GM19240 (cell line): ENCODE data around the gene LRRK1.
"Not testable (repeated sequence)": the region's sequence is repeated elsewhere in the genome, so short reads cannot be mapped to it uniquely, and the experiment has no call there.

Experiments used
- DNase-seq: peaks from one replicate; pipeline ENCODE4 v3.0.0; 2011; ENCODE audit warnings: low spot score; ENCODE audit not compliant: insufficient read length

LRRK1 gene

DNA sequence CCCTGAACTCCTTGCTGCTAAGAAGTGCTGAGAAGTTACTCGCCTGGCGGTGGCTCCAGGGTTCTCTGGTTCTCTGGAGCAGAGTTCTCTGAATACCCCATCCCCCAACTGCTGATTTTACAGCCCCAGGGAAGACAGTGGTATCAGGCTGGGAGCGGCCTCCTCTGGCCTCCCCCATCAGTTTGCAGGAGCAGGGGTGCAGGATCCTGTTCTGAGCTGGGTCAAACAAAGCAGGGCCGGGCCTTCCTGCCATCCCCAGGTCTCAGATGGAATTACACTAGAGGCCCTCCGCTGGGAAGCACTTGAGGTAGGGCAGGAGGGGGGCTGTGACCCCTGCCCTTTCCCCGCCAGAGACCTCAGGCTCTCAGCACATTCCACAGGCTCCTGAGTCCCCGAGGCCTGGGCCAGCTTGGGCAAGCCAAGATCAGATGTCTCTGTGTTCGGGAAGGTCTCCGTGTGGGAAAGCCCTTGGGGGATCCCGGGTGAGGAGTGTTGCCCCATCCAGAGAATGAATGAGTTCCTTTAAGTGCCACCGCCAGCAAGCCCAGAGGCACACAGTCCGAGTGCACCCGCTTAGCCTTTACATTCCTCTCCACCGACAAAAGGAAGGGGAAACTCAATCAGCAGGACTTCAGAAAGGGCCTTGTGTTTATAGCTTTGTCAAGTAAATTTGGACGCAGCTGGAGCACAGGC lies 149.9 kb downstream of the LRRK1 start:
- DNase-seq, result no peak

DNA sequence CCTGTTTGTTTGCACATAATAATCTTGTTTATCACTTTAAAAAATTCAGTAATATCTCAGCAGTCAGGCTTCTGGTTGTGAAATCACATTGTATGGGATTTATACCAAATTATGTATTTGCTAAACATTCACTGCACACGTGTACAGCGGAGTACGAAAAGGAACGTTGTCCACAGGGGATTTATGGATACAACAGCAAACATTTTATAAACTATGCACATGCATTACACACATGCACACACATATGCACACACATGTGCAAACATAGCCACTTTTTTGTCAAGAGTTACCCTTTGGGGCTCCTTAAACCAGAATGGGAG lies 150.5 kb downstream of the LRRK1 start:
- no peak for DNase-seq

DNA sequence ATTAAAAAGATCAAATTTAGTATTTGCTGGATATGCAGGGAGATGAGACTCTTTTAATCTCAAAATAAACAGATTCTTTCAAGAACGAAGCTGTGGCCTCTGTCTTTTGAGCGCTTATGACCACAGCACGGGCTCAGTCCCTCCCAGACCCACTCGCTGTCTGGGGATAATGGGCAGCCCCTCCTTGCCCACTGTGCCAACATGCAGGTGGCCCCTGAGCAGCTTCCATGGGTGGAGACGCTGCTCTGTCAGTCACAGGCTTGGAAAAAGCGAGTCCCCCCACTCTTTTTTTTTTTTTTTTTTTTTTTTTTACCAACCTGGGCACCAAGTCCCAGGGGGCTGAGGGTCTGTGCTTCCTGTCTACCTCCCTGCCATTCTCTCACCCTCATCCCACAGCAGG lies 150.9 kb downstream of the LRRK1 start:
- DNase-seq, result no peak

DNA sequence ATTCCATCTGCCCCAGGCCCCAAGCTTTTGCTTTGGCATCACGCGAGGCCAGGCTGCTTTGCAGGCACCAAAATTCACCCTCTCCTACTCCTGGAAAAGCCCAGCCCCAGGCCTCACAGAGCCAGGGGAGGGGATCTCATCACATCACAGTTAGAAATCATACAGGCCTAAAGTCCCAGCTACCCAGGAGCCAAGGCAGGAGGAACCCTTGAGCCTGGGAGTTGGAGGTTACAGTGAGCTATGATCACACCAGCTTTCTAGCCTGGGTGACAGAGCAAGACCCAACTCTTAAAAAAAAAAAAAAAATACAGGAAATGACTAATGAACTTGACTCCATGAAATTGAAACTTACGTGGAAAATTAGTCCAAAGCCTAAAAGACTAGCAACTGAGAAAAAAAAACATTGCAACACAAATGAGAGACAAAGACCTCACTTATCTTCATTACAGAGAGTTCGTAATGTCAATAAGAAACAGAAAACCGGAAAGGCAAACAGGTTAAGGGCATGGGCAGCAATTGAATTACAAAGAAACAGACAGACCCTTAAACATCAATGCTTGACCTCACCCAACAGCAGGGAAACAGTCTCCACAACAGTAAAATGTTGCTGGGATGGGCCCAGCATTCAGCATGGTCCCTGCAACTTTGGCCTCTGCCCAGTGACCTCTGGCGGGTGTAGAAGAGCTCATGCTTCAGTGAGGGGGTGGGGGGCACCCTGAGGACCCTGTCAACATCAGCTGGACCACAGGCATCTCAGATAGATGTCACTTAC lies 151.5 kb downstream of the LRRK1 start:
- no peak for DNase-seq

DNA sequence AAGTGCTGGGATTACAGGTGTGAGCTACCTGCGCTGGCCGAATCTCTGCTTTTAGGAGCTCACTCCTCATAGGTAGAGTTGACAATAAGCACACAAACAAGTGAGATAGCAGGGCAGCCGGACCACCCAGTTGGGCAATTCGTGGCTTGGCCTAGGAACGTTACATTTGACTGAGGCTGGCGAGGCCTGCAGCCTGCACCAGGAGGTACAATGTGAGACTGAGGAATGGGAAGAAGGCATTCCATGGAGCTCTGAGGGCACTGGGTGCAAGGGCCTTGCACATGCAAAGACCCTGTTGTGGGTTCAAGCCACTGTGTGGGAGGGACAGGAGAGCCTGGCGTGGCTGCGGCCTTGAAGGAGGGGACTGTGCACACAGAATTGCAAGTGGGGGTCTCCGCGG lies 152.5 kb downstream of the LRRK1 start:
- no peak for DNase-seq

DNA sequence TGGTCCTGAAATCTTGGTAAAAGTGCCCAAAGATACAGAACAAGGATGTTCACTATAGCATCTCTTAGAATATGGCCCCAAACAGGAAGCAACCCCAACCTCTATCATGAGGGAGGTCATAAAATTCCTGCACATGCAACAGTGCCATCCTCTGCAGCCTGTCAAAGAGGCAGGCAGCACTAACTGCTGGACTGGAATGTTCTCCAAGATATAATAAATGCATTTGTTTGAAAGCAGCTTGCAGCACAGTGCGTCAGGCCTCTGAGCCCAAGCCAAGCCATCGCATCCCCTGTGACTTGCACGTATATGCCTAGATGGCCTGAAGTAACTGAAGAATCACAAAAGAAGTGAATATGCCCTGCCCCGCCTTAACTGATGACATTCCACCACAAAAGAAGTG lies 153.1 kb downstream of the LRRK1 start:
- DNase-seq, result not testable (repeated sequence)

DNA sequence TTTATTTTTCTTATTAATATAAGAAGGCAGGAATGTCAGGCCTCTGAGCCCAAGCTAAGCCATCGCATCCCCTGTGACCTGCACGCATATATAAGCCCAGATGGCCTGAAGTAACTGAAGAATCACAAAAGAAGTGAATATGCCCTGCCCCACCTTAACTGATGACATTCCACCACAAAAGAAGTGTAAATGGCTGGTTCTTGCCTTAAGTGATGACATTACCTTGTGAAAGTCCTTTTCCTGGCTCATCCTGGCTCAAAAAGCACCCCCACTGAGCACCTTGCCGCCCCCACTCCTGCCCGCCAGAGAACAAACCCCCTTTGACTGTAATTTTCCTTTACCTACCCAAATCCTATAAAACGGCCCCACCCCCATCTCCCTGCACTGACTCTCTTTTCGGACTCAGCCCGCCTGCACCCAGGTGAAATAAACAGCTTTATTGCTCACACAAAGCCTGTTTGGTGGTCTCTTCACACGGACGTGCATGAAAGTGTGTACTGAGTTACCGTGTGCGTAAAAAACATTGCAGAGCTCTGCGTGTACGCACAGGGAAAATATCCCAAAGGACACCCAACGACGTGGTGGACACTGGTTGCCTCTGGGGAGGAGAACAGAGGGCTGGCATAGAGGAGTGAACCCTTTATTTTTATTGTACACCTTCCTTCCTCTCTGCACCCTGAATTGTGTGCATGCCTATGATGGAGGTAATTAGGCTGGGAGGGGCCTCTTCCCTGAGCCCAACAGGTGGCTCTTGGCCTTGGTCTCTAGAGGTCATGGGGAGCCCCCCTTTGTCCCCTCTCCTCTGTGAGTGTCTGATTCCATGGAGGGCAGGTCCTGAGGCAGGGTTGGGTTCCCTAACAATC lies 158.9 kb downstream of the LRRK1 start:
- not testable (repeated sequence) for DNase-seq

DNA sequence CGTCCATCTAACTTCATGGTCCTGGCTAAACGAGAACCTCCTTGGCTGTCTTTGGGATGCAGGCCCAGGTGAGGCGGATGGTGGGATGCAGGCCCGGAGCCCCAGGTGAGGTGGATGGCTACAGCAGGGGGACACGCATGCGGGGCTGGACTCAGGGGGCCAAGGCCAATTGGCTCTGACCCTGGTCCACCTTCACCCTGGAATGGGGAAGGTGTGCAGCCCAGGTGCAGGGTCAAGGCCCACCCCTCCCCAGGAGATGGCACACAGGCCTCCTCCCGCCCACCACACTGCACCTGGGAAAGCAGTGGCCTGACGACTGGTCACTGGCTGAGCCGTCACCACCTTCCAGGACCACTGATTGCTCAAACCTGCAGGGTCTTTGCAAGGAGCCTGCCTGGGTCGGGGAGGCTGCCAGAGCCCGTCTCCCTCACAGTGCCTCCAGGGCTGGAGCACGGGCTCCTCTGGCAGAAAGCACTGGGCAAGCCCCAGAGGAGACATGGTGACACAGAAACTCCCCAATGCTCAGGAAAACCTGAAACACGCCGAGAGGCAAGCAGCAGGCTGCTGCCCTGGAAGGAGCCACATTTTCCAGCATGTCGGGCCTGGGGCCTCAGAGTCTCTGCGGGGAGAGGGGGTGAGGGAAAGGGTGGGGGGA lies 159.6 kb downstream of the LRRK1 start:
- DNase-seq, result no peak

DNA sequence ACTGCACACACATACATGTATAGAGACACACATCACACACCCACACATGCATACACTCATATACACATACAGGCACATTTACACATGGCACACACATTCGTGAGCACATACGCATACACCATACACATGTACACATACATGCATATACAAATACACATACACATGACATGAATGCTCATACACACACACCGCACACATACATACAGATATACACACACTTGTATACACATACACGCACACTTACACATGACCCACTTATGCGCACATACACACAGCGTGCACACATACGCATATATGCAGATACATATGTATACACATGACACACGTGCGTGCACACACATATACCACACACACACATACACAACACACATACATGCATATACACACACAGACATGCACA lies 162.7 kb downstream of the LRRK1 start:
- DNase-seq, result no peak

DNA sequence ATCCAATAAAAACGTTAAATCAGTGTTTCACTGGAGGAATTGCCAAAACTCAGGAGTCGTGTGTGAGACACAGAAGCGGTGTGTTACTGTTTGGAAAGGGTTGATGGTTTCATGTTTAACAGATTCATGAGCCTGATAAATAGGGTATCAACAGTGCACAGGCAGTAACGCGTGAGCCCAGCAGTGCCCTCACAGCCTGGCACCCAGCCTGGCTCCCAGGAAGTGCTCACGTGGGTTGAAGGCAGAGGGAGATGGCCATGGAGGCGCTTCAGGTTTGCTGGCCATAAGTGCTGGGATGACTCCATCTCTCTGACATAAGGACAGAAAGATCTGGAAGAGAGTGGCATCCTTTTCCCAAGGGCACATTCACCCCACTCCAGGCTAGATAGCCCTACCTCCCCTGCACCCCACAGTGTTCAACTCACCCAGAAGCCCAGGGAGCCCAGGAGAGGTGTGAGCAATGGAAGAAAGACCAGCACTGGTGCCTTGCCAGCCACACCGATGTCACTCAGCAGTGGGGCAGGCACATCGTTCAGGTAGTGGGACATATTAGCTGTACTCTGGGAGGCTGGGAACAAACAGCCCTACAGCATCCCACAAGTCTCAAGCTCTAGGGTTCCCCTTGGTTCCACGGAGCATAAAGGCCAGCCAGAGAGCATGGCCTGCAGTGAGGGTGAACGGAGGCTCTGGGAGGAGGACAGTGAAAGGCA lies 164.3 kb downstream of the LRRK1 start:
- DNase-seq, result no peak

DNA sequence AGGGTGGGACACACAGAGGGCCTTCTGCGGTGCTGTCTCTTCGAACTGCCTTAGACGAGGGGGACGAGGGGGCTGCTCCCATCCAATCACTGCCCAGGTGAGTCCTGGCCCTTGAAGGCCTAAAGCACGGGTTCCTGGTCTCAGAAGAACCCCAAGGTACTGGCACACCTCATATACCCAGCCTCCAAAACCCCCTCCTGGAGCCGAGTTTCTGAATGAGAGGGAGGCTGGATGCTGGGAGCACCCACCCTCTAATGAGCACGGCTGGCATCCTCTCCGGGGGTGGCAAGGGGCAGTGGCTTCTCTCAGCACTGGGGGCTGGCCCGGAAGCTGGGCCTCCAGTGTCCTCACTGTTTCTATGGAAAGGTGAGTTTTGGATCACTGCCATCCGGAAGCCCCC lies 165.6 kb downstream of the LRRK1 start:
- DNase-seq, result no peak

DNA sequence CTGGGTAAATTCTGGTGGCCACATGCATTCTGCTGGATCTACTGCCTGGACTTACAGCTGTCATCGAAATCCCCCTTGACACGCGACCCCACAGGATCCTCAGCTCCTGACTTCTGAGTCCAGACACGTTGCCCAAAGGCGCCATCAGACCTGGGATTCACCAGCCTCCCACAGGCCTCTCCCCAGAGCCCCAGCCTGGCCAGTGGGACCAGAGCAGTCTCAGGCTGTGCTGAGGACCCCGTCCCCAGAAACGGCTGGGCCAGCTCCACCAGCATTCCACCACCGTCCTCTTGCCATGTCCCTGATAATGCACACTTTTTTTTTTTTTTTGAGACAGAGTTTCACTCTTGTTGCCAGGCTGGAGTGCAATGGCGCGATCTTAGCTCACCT lies 166.1 kb downstream of the LRRK1 start:
- DNase-seq, result no peak

DNA sequence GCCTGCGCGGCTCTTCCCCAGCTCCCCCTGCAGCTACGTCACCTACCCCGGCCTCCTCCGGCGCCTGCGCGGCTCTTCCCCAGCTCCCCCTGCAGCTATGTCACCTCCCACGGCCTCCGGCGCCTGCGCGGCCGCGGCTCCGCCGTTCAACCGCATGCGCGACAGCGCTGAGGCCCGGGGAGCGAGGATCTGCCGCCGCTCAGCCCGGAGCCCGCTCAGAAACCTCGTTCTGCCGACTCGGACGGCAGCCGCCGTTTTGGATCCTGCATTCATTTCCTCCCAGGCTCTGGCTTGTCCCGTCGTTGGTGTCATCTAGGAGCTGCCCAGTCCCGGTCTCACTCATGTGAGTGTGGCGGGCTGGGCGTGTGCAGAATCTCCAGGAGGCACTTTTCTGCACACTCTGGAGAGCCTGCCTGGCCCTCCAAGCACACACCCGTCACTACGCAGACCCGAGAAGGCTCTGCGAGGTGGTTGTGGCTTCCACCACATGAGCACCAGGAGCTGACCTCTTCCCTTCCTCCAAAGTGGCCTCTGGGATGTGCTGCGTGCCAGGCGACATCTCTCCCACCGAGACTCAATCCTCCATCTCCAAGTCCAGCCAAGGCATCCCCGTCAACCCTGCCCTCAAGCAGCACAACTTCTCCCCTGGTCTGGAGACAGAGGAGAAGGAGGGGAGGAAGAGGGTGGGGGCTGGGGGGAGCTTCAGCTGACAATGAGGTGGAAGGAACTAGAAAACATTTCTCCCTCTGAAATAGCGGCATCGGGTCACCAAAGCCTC lies 167.4 kb downstream of the LRRK1 start:
- DNase-seq, result no peak

DNA sequence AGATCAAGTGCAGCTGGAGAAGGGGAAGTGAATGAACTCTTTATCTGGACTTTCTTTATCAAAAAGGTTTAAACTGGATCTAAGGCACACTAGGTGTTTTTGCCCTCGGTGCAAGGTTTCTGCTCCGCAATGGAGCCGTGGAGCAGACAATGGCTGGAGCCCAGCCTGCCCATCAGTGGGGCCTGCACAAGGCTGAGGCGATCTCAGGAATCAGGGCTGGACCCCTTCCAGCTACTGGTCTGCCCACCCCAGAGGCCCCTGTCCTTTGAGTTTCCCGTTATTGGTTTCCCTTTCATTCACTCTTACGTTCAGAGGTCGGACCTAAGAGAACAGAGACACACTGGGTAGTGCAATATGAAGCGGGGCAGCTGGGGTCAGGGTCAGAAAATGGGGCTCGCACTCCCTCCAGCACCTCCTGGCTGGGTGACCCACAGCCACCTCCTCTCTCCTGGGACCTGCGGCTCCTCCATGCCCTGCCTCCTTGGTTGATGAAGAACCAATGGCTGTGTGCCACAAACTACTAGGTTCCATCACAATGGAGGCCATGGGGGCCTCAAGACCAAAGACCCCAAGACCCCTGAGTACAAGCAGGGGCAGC lies 168.1 kb downstream of the LRRK1 start:
- no peak for DNase-seq

DNA sequence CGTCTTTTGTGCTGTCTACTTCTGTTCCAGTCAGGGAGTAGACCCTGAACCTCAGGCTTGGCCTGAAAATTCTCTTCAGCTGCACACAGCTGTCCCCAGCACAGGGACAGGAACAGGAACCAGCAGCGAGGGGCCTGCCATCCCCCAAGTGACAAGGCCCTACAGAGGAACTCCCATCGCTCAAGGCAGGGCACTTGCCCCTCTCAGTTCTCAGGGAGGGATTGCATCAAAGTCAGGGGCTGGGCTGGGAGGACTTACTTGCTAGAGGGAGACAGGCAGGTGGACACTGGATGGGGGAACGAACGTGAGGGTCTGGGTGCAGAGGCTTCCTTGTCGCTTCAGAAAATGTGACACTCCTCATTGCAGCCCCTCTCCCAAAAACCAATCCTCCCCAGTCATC lies 169.1 kb downstream of the LRRK1 start:
- no peak for DNase-seq

DNA sequence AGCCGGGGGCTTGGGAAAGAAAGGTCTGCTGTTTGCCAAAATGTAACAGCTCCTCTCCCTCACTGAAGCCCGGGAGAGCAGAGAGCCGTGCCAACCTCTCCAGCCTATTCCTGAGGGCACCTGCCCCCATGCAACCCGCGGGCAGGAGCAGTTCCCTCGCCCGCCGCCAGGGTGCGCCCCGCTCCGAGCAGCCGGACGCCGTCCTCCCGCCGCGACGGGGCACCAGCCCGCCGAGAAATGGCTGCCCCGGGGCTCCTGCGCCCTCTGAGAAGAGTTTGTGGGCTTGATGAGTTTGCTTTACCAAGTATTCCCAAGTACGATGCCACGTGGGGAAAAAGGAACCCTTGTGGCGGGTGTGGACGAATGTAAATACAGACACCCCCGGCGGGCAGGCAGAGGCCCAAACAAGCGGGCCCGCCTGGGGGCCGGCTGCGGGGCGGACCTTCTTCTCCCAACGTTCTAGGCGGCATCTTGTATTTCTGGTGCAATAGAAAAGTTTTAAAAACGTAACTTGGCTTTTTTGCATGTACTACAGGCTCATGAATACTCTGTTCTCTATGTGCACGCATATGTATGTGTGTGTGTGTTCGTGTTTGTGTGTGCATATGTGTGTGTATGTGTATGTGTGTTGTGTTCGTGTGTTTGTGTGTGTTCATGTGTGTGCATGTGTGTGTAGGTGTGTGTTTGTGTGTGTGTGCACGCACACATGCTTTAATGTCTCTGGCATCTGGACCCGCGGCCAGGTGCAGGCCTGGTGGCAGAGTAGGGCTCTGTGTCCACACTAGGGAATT lies 169.8 kb downstream of the LRRK1 start:
- DNase-seq, result peak; percentile 79

DNA sequence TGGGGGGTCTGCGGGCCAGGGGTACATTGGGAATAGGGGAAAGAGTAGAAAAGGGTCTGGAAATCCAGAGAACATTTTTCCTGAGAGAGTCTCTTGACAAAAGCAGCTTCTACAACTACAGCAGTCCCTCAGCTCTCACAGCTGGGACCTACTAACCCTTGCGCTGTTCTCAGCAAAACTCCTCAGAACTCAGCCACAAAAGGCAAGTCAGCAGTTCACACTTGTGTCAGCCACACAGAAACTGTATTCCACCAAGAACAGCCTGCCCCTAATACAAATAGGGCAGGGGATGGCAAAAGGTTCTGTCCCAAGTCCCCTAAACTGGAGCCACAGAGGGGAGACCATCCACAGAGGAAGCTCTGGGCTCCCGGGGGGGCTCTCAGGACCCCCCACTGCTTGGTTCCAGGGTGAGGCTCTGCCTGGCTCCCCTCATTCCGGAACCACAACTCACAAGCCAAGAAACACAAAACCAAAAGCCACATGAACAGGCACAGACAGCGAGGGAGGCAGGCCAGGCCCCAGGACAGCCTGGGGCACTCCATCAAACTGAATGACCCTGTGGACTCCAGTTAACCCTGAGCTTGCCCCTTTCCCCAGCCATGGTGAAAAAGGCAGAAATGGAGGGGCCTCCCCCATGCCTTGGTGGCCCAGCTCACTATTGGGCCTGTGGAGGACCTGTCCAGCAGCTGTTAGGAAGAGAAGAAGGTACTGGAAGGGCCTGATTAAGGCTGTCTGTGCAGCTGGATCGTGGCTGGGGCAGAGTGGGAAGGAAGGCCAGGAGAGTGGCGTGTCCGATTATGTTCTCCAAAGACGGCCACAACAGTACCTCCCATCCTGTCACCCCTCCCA lies 170.6 kb downstream of the LRRK1 start:
- no peak for DNase-seq

DNA sequence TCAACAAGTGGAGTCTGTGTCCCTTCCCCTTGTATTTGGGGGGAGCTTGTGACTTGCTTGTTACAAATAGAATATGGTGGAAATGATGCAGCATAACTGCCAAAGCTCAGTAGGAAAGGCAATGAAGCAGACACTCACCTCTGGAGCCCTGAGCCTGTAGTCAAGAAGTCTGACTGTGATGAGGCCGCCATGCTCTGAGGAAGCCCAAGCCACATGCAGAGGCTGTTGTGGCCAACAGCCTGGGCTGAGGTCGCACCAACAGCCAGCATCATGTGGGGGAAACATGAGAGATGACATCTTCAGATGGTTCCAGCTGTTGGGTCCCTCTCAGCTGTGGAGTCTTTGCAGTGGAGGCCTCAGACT lies 171.3 kb downstream of the LRRK1 start:
- DNase-seq, result no peak
